ENCODE measurements around the gene FAT2.

- TF ChIP-seq, protein P1, sequence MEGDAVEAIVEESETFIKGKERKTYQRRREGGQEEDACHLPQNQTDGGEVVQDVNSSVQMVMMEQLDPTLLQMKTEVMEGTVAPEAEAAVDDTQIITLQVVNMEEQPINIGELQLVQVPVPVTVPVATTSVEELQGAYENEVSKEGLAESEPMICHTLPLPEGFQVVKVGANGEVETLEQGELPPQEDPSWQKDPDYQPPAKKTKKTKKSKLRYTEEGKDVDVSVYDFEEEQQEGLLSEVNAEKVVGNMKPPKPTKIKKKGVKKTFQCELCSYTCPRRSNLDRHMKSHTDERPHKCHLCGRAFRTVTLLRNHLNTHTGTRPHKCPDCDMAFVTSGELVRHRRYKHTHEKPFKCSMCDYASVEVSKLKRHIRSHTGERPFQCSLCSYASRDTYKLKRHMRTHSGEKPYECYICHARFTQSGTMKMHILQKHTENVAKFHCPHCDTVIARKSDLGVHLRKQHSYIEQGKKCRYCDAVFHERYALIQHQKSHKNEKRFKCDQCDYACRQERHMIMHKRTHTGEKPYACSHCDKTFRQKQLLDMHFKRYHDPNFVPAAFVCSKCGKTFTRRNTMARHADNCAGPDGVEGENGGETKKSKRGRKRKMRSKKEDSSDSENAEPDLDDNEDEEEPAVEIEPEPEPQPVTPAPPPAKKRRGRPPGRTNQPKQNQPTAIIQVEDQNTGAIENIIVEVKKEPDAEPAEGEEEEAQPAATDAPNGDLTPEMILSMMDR (IDR thresholded peaks at IDR 0.05; ENCODE audit: insufficient read depth, low read depth, low read length) = no peak
- no peak for TF ChIP-seq EZH2 (IDR thresholded peaks at IDR 0.05; ENCODE audit: insufficient read depth, low read length)
These were observed 5.2 kb downstream of the FAT2 start for GRCh38 chr5:151585970-151586369.
